ENCODE measurements around the gene UBE2G1. TPM values are rescaled to one million over a fixed set of nuclear protein-coding genes. Genes with fewer than 3 reads are reported as not detected.

The UBE2G1 gene
- polyA plus RNA-seq, 1 experiment = 51.5 TPM

GRCh38 chr17:4319221-4319620, 47.3 kb downstream of the UBE2G1 start:
- DNase-seq (ENCODE audit: low read depth, low spot score) = no peak
- ChIA-PET POLR2A (no interaction called here), CTCF (interaction anchor here (1.3 kb wide), 1 partner anchor 119 kb away, joined by 3 read pairs; no protein-coding TSS in a partner anchor)
- no peak for TF ChIP-seq CTCF (IDR thresholded peaks at IDR 0.05; ENCODE audit: low read depth, low read length)
- Histone ChIP-seq H3K27ac (ENCODE audit: low read depth, low read length) (no peak overlapping the region), H3K4me3 (ENCODE audit: low read depth, low read length) (no peak overlapping the region), H3K9me3 (ENCODE audit: control insufficient read depth, insufficient read depth, low read length) (no peaks in the 10 kb centered on the region; the same call in 1 of the 2 replicates), H3K27me3 (ENCODE audit: control insufficient read depth, insufficient read depth, low read length) (no peaks in the 10 kb centered on the region)

- no peak for DNase-seq (ENCODE audit: low read depth, low spot score)
- CTCF ChIA-PET = interaction anchor here (1.3 kb wide), 1 partner anchor 119 kb away, joined by 3 read pairs; no protein-coding TSS in a partner anchor
- POLR2A ChIA-PET = no interaction called here
Observed at GRCh38 chr17:4318596-4318995, 47.9 kb downstream of the UBE2G1 start.

GRCh38 chr17:4318186-4318585, 48.3 kb downstream of the UBE2G1 start:
- Histone ChIP-seq H3K27ac (ENCODE audit: low read depth, low read length) (no peak overlapping the region), H3K9me3 (ENCODE audit: control insufficient read depth, insufficient read depth, low read length) (no peaks in the 10 kb centered on the region; the same call in 1 of the 2 replicates), H3K4me3 (ENCODE audit: low read depth, low read length) (no peak overlapping the region), H3K27me3 (ENCODE audit: control insufficient read depth, insufficient read depth, low read length) (no peaks in the 10 kb centered on the region)
- no peak for DNase-seq (ENCODE audit: low read depth, low spot score)
- ChIA-PET POLR2A (no interaction called here), CTCF (no interaction called here)
- TF ChIP-seq CTCF (IDR thresholded peaks at IDR 0.05; ENCODE audit: low read depth, low read length) = no peak

More at GRCh38 chr17:4318596-4318995, 47.9 kb downstream of the UBE2G1 start:
- no peak for TF ChIP-seq CTCF (IDR thresholded peaks at IDR 0.05; ENCODE audit: low read depth, low read length)
- Histone ChIP-seq H3K27me3 (ENCODE audit: control insufficient read depth, insufficient read depth, low read length) (no peaks in the 10 kb centered on the region), H3K9me3 (ENCODE audit: control insufficient read depth, insufficient read depth, low read length) (no peaks in the 10 kb centered on the region; the same call in 1 of the 2 replicates), H3K27ac (ENCODE audit: low read depth, low read length) (no peak overlapping the region), H3K4me3 (ENCODE audit: low read depth, low read length) (no peak overlapping the region)

GRCh38 chr17:4317610-4318009, 48.9 kb downstream of the UBE2G1 start:
- Histone ChIP-seq H3K4me3 (ENCODE audit: low read depth, low read length) (no peak overlapping the region), H3K9me3 (ENCODE audit: control insufficient read depth, insufficient read depth, low read length) (no peaks in the 10 kb centered on the region; the same call in 1 of the 2 replicates), H3K27me3 (ENCODE audit: control insufficient read depth, insufficient read depth, low read length) (no peaks in the 10 kb centered on the region), H3K27ac (ENCODE audit: low read depth, low read length) (no peak overlapping the region)
- ChIA-PET POLR2A (interaction anchor here (0.6 kb wide), 1 partner anchor 19 kb away, joined by 5 read pairs; no protein-coding TSS in a partner anchor), CTCF (no interaction called here)
- no peak for DNase-seq (ENCODE audit: low read depth, low spot score)
- TF ChIP-seq CTCF (IDR thresholded peaks at IDR 0.05; ENCODE audit: low read depth, low read length) = no peak

GRCh38 chr17:4316648-4317047, 49.8 kb downstream of the UBE2G1 start:
- TF ChIP-seq CTCF (IDR thresholded peaks at IDR 0.05; ENCODE audit: low read depth, low read length) = no peak
- H3K4me3 ChIP-seq (ENCODE audit: low read depth, low read length) = no peak overlapping the region
- POLR2A ChIA-PET = no interaction called here
- CTCF ChIA-PET = interaction anchor here (1.5 kb wide), 1 partner anchor 13 kb away, joined by 3 read pairs; no protein-coding TSS in a partner anchor
- no peak overlapping the region for H3K27ac ChIP-seq (ENCODE audit: low read depth, low read length)
- no peaks in the 10 kb centered on the region for H3K27me3 ChIP-seq (ENCODE audit: control insufficient read depth, insufficient read depth, low read length)
- no peaks in the 10 kb centered on the region; the same call in 1 of the 2 replicates for H3K9me3 ChIP-seq (ENCODE audit: control insufficient read depth, insufficient read depth, low read length)
- no peak for DNase-seq (ENCODE audit: low read depth, low spot score)

Measured in AG04450 (cell line).